Medulla oblongata (tissue), 1 donor: ENCODE data around the gene LRRTM4.
"Not testable (repeated sequence)": the region's sequence is repeated elsewhere in the genome, so short reads cannot be mapped to it uniquely, and the experiment has no call there.

Source experiments
- DNase-seq: peaks from one replicate; pipeline ENCODE4 v3.0.0-alpha.2; 2015; ENCODE audit errors: extremely low spot score

Gene LRRTM4

DNA sequence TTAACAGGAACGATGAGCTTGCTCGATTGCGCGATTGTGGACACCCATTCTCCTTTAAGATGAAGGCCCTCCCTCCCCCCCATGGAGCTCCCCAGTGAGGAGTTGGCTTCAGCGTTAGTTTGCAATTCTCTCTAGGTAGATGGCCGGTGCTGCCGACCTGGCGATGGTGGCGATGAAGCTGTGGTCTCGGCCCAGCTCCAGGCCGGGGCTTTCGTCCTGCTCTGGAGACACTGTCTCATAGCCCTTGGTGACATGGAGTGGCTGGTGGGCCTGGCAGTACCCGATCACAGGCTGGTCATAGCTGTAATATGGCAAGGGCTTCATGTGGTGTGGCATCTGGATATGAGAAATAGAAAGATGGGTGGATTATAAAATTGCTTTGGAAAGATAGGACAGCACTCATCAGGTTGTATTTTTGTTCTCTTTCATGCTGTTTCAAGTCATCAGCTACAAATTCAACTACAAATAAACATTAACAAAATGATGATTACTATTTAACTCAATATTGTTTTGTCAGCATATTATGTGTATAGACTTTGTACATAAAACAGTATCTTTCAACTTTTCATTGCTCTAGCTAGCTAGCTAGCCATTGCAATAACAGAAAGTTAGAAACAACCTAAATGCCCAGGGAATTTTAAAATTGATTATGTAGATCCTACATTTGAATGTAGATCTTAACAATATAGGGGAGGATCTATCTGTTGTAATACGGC, 773.4 kb downstream of the LRRTM4 start:
- DNase-seq: no peak

DNA sequence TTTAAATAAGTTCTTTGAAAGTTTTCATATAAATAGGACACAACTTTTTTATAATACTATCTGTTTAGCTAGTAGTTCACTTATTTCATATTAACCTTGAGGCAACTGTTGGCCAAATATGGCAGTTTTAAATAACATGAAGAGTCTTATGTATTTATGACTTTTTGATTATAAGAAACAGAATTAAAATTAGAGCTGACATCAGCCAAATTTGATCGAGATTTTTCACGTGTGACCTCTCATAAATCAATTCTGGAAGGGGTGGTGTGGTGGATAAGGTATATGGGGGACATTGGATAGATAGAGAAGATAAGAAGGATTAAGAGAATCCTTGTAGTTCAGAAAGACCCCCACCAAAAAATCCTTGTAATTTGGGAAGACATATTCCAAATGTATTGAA, 776.6 kb downstream of the LRRTM4 start:
- no peak for DNase-seq

DNA sequence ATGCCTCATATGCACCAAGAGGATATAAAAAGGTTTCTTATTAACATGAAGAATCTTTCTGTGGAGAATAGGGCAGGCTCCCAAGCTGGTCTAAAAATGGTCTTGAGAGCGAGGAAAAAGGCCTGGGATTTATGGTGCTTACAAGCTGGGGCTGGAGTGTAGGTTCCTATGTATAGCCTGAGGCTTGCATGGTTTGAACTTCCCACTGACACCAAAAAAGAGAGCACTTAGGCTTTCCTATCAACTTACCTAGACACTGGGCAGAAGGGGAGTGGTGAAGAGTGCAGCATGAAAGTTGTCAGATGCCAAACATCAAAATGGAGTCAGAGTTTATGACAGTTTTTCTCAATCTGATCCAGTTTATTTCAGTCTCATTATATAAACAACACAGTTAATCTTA, 784.6 kb downstream of the LRRTM4 start:
- DNase-seq: no peak

DNA sequence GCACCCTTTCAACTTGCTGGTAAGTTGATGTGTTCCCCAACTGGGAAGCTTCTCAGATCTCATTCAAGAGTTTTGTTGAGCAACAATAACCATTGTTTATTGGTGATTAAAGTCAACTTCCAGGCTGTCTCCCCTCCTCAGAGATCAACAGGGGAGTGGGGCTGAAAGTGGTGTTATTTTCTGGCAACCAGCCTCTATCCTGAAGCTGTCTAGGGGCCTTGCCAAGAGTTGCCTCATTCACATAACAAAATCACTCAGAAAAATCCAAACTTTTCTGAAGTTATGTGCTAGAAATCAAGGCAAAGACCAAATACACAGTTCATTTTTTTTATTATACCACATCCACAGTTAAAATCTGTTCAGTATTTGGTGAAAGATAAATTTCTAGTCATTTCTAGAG, 788.4 kb downstream of the LRRTM4 start:
- DNase-seq: no peak

DNA sequence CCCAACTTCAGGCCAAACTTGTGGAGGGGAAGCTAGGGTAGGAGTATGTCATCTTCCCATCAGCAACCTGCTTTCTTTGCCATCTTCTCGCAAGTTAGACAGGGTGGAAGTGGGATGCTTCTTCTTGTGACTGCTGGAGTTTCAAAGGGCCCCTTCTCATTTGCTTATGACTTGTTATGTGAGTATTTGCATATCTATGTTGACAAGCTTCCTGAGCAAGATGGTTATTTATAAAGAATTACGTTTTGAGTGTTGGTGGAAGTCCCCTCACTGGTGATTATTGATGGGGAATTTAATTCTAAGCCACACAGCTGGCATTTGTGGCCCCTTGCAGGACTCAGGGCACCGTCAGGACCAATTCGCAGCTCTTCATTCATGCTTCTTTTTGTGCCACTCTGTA, 791.0 kb downstream of the LRRTM4 start:
- DNase-seq: no peak

DNA sequence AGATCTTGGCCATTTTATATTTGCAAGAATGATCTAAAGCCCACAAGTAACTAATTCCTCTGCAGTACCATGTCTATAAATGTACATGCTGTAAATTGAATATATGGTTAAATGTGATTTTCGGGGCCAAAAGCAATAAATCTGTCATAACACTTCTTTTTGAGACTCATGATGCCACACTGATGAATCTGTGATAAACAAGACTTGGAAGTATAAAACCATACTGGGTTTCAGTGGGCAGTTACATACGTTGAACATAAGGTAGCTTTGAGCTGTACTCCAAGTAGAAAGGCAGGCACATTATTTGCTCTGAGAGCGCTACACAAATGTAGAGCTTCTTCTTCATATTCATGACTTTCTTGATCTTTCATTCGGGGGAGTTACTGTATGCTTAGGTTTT, 792.2 kb downstream of the LRRTM4 start:
- no peak for DNase-seq

DNA sequence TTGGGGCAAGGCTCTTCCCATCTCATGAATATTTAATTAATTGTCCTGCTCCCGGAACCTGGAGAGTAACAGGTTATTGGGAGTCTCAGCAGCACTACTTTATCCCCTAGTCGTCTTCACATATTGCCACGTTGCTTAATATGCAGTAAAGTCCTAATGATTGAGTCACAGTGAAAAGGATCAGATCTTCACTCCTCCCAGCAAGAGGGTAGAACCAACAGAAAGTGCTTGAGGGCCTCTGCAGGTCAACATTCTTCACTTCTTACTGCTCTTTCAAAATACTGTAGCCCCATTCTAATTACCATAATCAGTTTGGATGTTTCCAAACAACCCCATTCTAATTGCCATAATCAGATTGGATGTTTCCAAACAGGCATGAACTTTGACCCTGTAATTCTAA, 801.0 kb downstream of the LRRTM4 start:
- no peak for DNase-seq

DNA sequence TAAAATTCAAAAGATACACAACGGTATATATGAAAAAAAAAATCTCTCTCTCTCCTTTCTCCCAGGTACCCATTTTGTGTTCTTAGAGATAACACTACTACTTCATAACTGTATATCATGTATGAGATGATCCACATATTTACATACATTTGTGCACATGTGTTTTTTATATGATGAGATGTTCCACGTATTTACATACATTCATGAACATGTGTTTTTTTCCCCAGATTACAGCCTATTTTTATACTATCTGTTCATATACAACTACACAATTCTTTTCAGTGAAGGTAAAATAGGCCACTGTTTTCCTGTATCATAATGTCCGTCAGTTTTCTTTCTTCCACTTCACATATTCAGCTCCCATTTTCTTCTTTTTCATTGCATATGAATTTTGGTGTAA, 808.9 kb downstream of the LRRTM4 start:
- DNase-seq: no peak

DNA sequence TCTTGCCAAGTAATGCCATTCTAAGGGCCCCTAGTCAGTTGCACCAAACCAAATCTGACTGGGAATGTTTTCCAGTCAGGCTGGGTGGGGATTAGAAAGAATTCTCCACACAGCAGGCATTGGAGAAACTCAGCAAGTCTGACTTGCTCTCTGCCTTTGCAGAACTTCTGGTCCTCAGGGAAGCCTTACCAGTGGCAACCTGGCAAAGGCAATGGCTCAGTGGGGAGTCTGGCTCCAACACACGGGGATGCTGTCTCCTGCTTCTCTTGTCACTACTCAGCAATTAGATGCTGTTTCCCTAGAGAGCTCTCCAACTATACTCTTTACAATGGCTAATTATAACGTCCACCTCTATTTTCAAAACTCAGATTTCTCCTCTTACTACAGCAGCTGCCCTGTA, 810.7 kb downstream of the LRRTM4 start:
- DNase-seq: no peak

DNA sequence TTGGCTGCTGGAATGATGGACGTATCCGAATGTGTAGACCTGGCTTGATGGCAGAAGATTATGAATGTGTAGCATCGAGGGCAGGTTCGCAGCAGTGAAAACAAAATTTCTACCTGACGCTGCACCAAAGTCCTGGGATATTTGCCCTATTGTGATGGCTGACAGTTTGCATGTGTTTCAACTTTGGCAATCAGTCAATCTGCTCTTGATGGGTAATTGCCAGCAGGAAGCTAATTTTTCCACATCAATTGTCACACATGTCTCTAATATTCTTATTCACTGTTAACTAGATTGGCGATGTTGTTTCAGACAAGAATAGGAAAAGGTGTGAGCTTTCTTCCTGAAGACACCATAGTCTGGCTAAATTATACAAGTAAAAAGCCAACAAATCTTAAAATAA, 821.3 kb downstream of the LRRTM4 start:
- no peak for DNase-seq

DNA sequence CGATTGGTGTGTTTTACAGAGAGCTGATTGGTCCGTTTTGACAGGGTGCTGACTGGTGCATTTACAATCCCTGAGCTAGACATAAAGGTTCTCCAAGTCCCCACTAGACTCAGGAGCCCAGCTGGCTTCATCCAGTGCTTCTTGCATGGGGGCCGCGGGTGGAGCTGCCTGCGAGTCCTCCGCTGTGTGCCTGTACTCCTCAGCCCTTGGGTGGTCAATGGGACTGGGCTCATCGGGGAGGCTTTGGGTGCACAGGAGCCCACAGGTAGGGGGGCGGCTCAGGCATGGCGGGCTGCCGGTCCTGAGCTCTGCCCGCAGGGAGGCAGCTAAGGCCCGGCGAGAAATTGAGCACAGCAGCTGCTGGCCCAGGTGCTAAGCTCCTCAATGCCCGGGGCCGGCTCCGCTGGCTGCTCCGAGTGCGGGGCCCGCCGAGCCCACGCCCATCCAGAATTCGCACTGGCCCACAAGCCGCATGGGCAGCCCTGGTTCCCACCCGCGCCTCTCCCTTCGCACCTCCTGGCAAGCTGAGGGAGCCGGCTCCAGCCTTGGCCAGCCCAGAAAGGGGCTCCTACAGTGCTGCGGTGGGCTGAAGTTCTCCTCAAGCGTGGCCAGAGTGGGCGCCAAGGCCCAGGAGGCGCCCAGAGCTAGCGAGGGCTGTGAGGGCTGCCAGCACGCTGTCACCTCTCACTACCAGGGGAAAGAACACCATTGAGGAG, 824.0 kb downstream of the LRRTM4 start:
- not testable (repeated sequence) for DNase-seq
